HepG2 (cell line): ENCODE data around the gene ASCL3. TPM values are rescaled to one million over a fixed set of nuclear protein-coding genes. Genes with fewer than 3 reads are reported as not detected.

ENCODE experiments used
- ATF7-NPFF ChIP-seq: sonication (generic); formaldehyde crosslinking; IDR thresholded peaks from 2 replicates; pipeline ENCODE4 v1.8.1; 2023; ENCODE audit warnings: mild to moderate bottlenecking, low read depth, missing genetic modification reagents, moderate library complexity
- HMGXB3 ChIP-seq: sonication (generic); formaldehyde crosslinking; IDR thresholded peaks from 2 replicates; pipeline ENCODE4 v1.4.0; 2020; ENCODE audit warnings: missing genetic modification reagents, borderline replicate concordance
- HNRNPUL1 ChIP-seq: fragments of 200-400 bp; formaldehyde crosslinking; IDR thresholded peaks from 2 replicates; pipeline ENCODE4 v1.6.1; 2017; ENCODE audit warnings: low read depth, mild to moderate bottlenecking, low read length, moderate library complexity
- JUNB ChIP-seq: sonication (generic); formaldehyde crosslinking; IDR thresholded peaks from 2 replicates; pipeline ENCODE4 v1.8.0; 2022; ENCODE audit warnings: missing genetic modification reagents, mild to moderate bottlenecking, borderline replicate concordance
- NR2F2 ChIP-seq: IDR thresholded peaks from 2 replicates; pipeline ENCODE4 v1.6.1; 2012; ENCODE audit warnings: low read depth, inconsistent platforms, borderline replicate concordance
- RBFOX2 ChIP-seq: fragments of 200-400 bp; formaldehyde crosslinking; IDR thresholded peaks from 2 replicates; pipeline ENCODE4 v1.6.1; 2017; ENCODE audit warnings: low read depth, mild to moderate bottlenecking, low read length
- RFXANK ChIP-seq: IDR thresholded peaks from 2 replicates; pipeline ENCODE4 v1.6.1; 2016
- SSRP1 ChIP-seq: IDR thresholded peaks from 2 replicates; pipeline ENCODE4 v1.6.1; 2016; ENCODE audit warnings: control low read depth
- TEAD2 ChIP-seq: sonication (generic); formaldehyde crosslinking; IDR thresholded peaks from 2 replicates; pipeline ENCODE4 v1.9.0; 2021; ENCODE audit warnings: missing genetic modification reagents
- ZBTB26 ChIP-seq: IDR thresholded peaks from 2 replicates; pipeline ENCODE4 v1.6.1; 2016; ENCODE audit warnings: missing compliant biosample characterization, missing genetic modification reagents, borderline replicate concordance
- ZFY ChIP-seq: sonication (generic); formaldehyde crosslinking; IDR thresholded peaks from 2 replicates; pipeline ENCODE4 v1.4.0; 2020; ENCODE audit warnings: missing genetic modification reagents
- ZNF496 ChIP-seq: sonication (generic); formaldehyde crosslinking; IDR thresholded peaks from 2 replicates; pipeline ENCODE4 v1.8.1; 2023; ENCODE audit warnings: mild to moderate bottlenecking, moderate library complexity, missing genetic modification reagents; ENCODE audit not compliant: insufficient replicate concordance
- ZNF549 ChIP-seq: sonication (generic); formaldehyde crosslinking; IDR thresholded peaks from 2 replicates; pipeline ENCODE4 v1.5.0; 2020; ENCODE audit warnings: missing genetic modification reagents
- ZNF563 ChIP-seq: sonication (generic); formaldehyde crosslinking; IDR thresholded peaks from 2 replicates; pipeline ENCODE4 v1.8.0; 2022; ENCODE audit warnings: mild to moderate bottlenecking, moderate library complexity, missing genetic modification reagents
- ZNF615 ChIP-seq: sonication (generic); formaldehyde crosslinking; IDR thresholded peaks from 2 replicates; pipeline ENCODE4 v1.5.0; 2020; ENCODE audit warnings: mild to moderate bottlenecking, missing genetic modification reagents, borderline replicate concordance
- ZNF75D ChIP-seq: sonication (generic); formaldehyde crosslinking; IDR thresholded peaks from 2 replicates; pipeline ENCODE4 v1.8.1; 2023; ENCODE audit warnings: missing genetic modification reagents, mild to moderate bottlenecking, borderline replicate concordance
- ZNF883 ChIP-seq: sonication (generic); formaldehyde crosslinking; IDR thresholded peaks from 2 replicates; pipeline ENCODE4 v1.5.1; 2020; ENCODE audit warnings: mild to moderate bottlenecking, missing genetic modification reagents; ENCODE audit errors: not compliant biosample characterization
- polyA plus RNA-seq, 8 experiments: library from polyadenylated mRNA; depleted of rRNA in 3 of 8; stranded (reverse) in 7 of 8; unstranded in 1 of 8; fragments of >200 nt; fragmentation: Illumina TruSeq in 4 of 8; extraction: Trizol in 4 of 8; gene quantifications; 2 replicates each; pipeline versions ENCODE4 v1.2.1 to v1.2.3, GENCODE V29; 2011 to 2016; ENCODE audit warnings: low read depth in 4 of 8, missing spikeins in 1 of 8, mixed read lengths in 1 of 8; ENCODE audit not compliant: insufficient read depth in 1 of 8
- total RNA-seq, 5 experiments: library from RNA; depleted of rRNA; stranded (reverse); fragments of >200 nt; fragmentation: Illumina TruSeq; extraction: Trizol; gene quantifications; 2 replicates each; pipeline ENCODE4 v1.2.3, GENCODE V29; 2016; ENCODE audit warnings: low read depth in 1 of 5
- TF ChIP-seq, protein P1 (sequence below): sonication (generic); formaldehyde crosslinking; IDR thresholded peaks from 2 replicates; pipeline ENCODE4 v1.5.0; 2020; ENCODE audit warnings: mild to moderate bottlenecking, missing genetic modification reagents
- TF ChIP-seq, protein P2 (sequence below): IDR thresholded peaks from 2 replicates; pipeline ENCODE4 v1.6.1; 2016; ENCODE audit warnings: control low read depth

ASCL3 gene
- total and polyA plus RNA-seq, 2 of the 13 experiments (the other 11 are each of a cell fraction or from before 2014, with no cell fraction given): not detected

DNA sequence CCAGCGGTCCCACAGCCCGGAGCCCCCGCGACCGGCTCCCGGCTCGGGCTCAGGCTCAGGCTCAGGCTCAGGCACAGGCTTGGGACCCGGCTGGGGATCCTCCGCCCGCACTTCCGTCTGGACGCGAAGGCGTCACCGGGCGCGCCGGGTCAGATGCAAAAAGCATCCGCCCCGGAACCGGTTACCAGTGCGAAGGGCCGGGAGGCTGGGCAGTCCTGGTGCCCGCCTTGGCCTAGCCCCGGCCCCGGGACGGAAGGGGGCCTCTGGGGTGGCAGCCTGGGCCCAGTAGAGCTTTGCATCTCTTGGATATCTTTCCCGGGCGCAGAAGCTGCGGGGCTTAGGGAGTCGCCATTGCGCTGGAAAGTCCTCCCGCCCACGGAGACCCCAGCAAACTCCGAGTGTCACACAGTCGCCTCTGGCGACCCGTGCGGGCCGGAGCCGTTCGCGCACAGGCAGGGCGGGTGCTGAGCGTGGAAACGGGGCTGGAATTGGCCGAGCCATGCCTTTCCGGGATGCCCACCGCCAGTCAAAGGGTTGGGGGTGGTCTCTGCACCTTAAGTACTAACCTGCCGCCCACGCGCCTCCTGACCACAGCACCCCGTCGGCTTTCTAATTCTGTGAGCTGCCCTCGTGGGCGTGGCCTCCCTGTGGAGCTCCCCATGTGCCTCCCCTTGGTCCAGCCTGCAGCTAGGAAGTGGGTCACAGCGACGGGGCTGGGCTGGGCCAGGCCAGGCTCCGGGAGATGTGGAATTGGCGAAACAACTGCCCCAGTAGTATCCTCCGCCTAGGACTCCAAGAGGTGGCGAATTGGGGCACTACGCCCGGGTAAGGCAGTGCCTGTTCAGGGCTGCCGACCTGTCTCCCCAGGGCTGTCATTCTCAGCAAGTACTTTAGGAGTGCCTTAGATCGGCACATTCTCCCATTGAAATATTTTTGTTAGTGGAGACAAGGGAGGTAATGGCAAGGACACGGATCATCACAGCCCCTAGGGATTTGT, 21.8 kb upstream of the ASCL3 start, which contains the start of gene TMEM9B (continued):
- peak; percentile 26; the same call in 1 of the 2 replicates for TF ChIP-seq ZBTB26 (CRISPR knock-in tag)
- TF ChIP-seq, protein P1, sequence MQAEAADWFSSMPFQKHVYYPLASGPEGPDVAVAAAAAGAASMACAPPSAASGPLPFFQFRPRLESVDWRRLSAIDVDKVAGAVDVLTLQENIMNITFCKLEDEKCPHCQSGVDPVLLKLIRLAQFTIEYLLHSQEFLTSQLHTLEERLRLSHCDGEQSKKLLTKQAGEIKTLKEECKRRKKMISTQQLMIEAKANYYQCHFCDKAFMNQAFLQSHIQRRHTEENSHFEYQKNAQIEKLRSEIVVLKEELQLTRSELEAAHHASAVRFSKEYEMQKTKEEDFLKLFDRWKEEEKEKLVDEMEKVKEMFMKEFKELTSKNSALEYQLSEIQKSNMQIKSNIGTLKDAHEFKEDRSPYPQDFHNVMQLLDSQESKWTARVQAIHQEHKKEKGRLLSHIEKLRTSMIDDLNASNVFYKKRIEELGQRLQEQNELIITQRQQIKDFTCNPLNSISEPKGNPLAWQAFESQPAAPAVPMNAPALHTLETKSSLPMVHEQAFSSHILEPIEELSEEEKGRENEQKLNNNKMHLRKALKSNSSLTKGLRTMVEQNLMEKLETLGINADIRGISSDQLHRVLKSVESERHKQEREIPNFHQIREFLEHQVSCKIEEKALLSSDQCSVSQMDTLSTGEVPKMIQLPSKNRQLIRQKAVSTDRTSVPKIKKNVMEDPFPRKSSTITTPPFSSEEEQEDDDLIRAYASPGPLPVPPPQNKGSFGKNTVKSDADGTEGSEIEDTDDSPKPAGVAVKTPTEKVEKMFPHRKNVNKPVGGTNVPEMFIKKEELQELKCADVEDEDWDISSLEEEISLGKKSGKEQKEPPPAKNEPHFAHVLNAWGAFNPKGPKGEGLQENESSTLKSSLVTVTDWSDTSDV (CRISPR knock-in tag): no peak
- TF ChIP-seq ZNF563 (CRISPR knock-in tag): peak; percentile 24; the same call in 1 of the 2 replicates
- TF ChIP-seq ATF7-NPFF (CRISPR knock-in tag): peak; percentile 25; the same call in 1 of the 2 replicates
- no peak for TF ChIP-seq JUNB
- TF ChIP-seq RFXANK (CRISPR knock-in tag): no peak
- TF ChIP-seq HNRNPUL1: no peak
- TF ChIP-seq ZFY (CRISPR knock-in tag): peak; percentile 99
- TF ChIP-seq ZNF75D (CRISPR knock-in tag): no peak
- TF ChIP-seq ZNF615 (CRISPR knock-in tag): no peak
- TF ChIP-seq NR2F2: peak; percentile 31; the same call in 1 of the 2 replicates
- no peak for TF ChIP-seq SSRP1
- 0 out of 2 replicates have a peak, but pooled peaks have one; percentile 26 for TF ChIP-seq ZNF549
- no peak for TF ChIP-seq ZNF883 (CRISPR knock-in tag)
- TF ChIP-seq TEAD2 (CRISPR knock-in tag): 0 out of 2 replicates have a peak, but pooled peaks have one; percentile 59
- TF ChIP-seq ZNF496 (CRISPR knock-in tag): no peak
- TF ChIP-seq, protein P2, sequence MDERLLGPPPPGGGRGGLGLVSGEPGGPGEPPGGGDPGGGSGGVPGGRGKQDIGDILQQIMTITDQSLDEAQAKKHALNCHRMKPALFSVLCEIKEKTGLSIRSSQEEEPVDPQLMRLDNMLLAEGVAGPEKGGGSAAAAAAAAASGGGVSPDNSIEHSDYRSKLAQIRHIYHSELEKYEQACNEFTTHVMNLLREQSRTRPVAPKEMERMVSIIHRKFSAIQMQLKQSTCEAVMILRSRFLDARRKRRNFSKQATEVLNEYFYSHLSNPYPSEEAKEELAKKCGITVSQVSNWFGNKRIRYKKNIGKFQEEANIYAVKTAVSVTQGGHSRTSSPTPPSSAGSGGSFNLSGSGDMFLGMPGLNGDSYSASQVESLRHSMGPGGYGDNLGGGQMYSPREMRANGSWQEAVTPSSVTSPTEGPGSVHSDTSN (CRISPR knock-in tag): no peak
- TF ChIP-seq HMGXB3 (CRISPR knock-in tag): no peak
- peak; percentile 98 for TF ChIP-seq RBFOX2
